ENCODE measurements around the gene DBNDD1. TPM values are rescaled to one million over a fixed set of nuclear protein-coding genes. Genes with fewer than 3 reads are reported as not detected.

Gene DBNDD1
- total and polyA plus RNA-seq, 2 experiments from 2014 or later = 63.3 to 90.8 TPM

GRCh38 chr16:89973235-89973634 lies 46.0 kb downstream of the DBNDD1 start:
- no peak for DNase-seq (ENCODE audit: low spot score)
- no peak for TF ChIP-seq STAT1 (IDR thresholded peaks at IDR 0.05; ENCODE audit: unreplicated experiment)
- TF ChIP-seq NANOG (IDR thresholded peaks at IDR 0.05; ENCODE audit: borderline replicate concordance) = no peak
- TF ChIP-seq POLR2AphosphoS5 (IDR thresholded peaks at IDR 0.05; ENCODE audit: low read depth) = no peak
- no peak for TF ChIP-seq REST (IDR thresholded peaks at IDR 0.05; ENCODE audit: unreplicated experiment)
- no peak for TF ChIP-seq ZNF114 (CRISPR knock-in tag; IDR thresholded peaks at IDR 0.05)
- no peak for TF ChIP-seq ZNF462 (CRISPR knock-in tag; IDR thresholded peaks at IDR 0.05)
- TF ChIP-seq CREB1 (CRISPR knock-in tag; IDR thresholded peaks at IDR 0.05; ENCODE audit: low read depth) = no peak
- TF ChIP-seq CTCF (conservative IDR thresholded peaks at IDR 0.05; ENCODE audit: low read depth in 2 of 2) = no peak
- no peak for TF ChIP-seq ZNF331 (CRISPR knock-in tag; IDR thresholded peaks at IDR 0.05; ENCODE audit: low read depth)
- Mint-ChIP-seq H3K9me3 (peaks cover 33% of the 10 kb centered on the region), H3K36me3 (ENCODE audit: low read depth) (peaks cover 33% of the 10 kb centered on the region), H3K4me1 (peaks cover 14% of the 10 kb centered on the region), H3K27ac (peak overlapping the region; percentile 98), H3K27me3 (ENCODE audit: insufficient read depth, low read depth, poor library complexity) (peaks cover 23% of the 10 kb centered on the region), H3K4me3 (peak overlapping the region; percentile 98)
- Histone ChIP-seq H3K9me2 (ENCODE audit: insufficient read depth) (no peaks in the 10 kb centered on the region), H3K4me2 (peak overlapping the region; percentile 98), H3K4me1 (ENCODE audit: insufficient read depth) (peaks cover 7% of the 10 kb centered on the region; the same call in 1 of the 2 replicates), H3K27ac (ENCODE audit: low read depth) (peak overlapping the region; percentile 94; the same call in 1 of the 2 replicates), H2AFZ (peak overlapping the region; percentile 99), H3F3A (replicated peaks; ENCODE audit: low read depth) (peaks cover 7% of the 10 kb centered on the region; the same call in 1 of the 2 replicates), H3K36me3 (ENCODE audit: insufficient read depth) (no peaks in the 10 kb centered on the region), H3K27me3 (ENCODE audit: insufficient read depth) (no peaks in the 10 kb centered on the region), H3K4me3 (peak overlapping the region; percentile 99), H3K79me2 (replicated peaks; ENCODE audit: insufficient read depth) (peaks cover 67% of the 10 kb centered on the region), H4K20me1 (replicated peaks; ENCODE audit: insufficient read depth) (peaks cover 11% of the 10 kb centered on the region; the same call in 1 of the 2 replicates)
- no peak for ATAC-seq
